Astrocyte of the spinal cord (primary cell): ENCODE measurements around the gene SLC4A5.

Experiments used
- DNase-seq: peaks from one replicate; pipeline ENCODE4 v3.0.0; 2011; ENCODE audit warnings: low read depth, low spot score
- H3K4me3 ChIP-seq: 2 replicates; pipeline ENCODE4 v1.5.1; 2011; ENCODE audit warnings: low read depth, mild to moderate bottlenecking, low read length, moderate library complexity
- in situ Hi-C: cut with HindIII; loops from 2 replicates; pipeline ENCODE4 v1.10.0; 2017; ENCODE audit warnings: low sequenced_read_pairs
- TF ChIP-seq, protein P1 (sequence below): IDR thresholded peaks from 2 replicates; pipeline ENCODE4 v1.5.1; 2012; ENCODE audit warnings: low read depth, mild to moderate bottlenecking, low read length, inconsistent platforms

The SLC4A5 gene

GRCh38 chr2:74313497-74313896 lies 29.7 kb downstream of the SLC4A5 start:
- DNase-seq, result no peak

GRCh38 chr2:74312913-74313312 lies 30.3 kb downstream of the SLC4A5 start:
- TF ChIP-seq, protein P1, sequence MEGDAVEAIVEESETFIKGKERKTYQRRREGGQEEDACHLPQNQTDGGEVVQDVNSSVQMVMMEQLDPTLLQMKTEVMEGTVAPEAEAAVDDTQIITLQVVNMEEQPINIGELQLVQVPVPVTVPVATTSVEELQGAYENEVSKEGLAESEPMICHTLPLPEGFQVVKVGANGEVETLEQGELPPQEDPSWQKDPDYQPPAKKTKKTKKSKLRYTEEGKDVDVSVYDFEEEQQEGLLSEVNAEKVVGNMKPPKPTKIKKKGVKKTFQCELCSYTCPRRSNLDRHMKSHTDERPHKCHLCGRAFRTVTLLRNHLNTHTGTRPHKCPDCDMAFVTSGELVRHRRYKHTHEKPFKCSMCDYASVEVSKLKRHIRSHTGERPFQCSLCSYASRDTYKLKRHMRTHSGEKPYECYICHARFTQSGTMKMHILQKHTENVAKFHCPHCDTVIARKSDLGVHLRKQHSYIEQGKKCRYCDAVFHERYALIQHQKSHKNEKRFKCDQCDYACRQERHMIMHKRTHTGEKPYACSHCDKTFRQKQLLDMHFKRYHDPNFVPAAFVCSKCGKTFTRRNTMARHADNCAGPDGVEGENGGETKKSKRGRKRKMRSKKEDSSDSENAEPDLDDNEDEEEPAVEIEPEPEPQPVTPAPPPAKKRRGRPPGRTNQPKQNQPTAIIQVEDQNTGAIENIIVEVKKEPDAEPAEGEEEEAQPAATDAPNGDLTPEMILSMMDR, result no peak
- no peak overlapping the region for H3K4me3 ChIP-seq
- DNase-seq, result no peak
- in situ Hi-C loops, result no loop called here

More at GRCh38 chr2:74313497-74313896, 29.7 kb downstream of the SLC4A5 start:
- in situ Hi-C loops, result no loop called here
- H3K4me3 ChIP-seq, result no peak overlapping the region
- TF ChIP-seq, protein P1, result no peak

GRCh38 chr2:74307720-74308119 lies 35.5 kb downstream of the SLC4A5 start:
- DNase-seq, result no peak
- H3K4me3 ChIP-seq, result no peak overlapping the region
- in situ Hi-C loops, result no loop called here
- TF ChIP-seq, protein P1, result no peak

DNA sequence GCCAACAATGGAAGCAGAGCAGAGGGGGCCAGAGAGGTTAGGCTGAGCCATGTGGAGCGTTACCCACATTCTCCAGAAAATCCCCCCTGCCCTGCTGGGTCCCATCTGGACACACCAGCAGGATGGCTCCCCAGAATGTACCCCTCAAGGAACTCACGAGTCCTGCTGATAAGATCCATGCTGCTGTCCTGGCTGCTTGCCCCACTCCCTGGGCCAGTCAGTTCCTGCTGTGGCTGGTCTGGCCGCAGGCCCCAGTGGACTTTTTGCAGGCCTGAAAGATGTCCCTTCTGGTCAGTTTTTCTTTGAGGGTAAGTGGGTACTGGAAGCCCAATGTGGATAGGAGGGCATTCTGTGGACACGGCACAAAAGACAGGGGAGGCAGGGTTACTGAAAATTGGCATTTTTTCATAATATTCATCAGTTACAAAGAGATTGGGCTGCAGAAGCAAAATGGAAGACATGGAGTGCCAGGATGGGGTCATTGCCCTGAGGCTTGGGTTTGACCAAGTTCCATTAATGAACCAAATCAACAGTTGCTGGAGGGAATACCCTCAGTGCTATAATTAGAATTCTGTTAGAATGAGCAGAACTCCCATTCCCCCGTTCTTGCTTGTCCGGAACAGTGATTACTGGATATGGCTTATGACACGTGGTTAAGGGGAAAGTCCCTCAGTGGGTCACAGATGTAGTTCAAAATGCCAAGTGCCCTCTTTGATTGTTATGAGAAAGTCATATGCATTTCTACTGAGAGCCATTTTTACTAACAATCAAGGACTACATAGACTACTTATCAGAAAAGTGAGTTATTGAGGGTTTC lies 38.7 kb downstream of the SLC4A5 start:
- DNase-seq, result no peak
- no peak overlapping the region for H3K4me3 ChIP-seq
- in situ Hi-C loops, result no loop called here
- TF ChIP-seq, protein P1, result no peak

GRCh38 chr2:74302865-74303264 lies 40.4 kb downstream of the SLC4A5 start:
- in situ Hi-C loops, result no loop called here
- DNase-seq, result no peak
- TF ChIP-seq, protein P1, result no peak
- no peak overlapping the region for H3K4me3 ChIP-seq

GRCh38 chr2:74301262-74301661 lies 42.0 kb downstream of the SLC4A5 start:
- H3K4me3 ChIP-seq, result no peak overlapping the region
- TF ChIP-seq, protein P1, result no peak
- DNase-seq, result no peak
- in situ Hi-C loops, result no loop called here
